IPS-18a (cell line): ENCODE data around the gene TMEM45B.
"Not testable (repeated sequence)": the region's sequence is repeated elsewhere in the genome, so short reads cannot be mapped to it uniquely, and the experiment has no call there.

Experiments used
- H3K27ac ChIP-seq: one replicate; pipeline ENCODE4 v1.5.1; 2013; ENCODE audit warnings: low read length
- H3K27me3 ChIP-seq: one replicate; pipeline ENCODE4 v1.6.1; 2013; ENCODE audit warnings: mild to moderate bottlenecking, low read length; ENCODE audit not compliant: control insufficient read depth, insufficient read depth
- H3K36me3 ChIP-seq: one replicate; pipeline ENCODE4 v1.6.1; 2013; ENCODE audit warnings: low read depth, low read length; ENCODE audit not compliant: control insufficient read depth
- H3K4me1 ChIP-seq: one replicate; pipeline ENCODE4 v1.6.1; 2013; ENCODE audit warnings: low read depth, low read length; ENCODE audit not compliant: control insufficient read depth
- H3K4me3 ChIP-seq: one replicate; pipeline ENCODE4 v1.5.1; 2013; ENCODE audit warnings: low read length
- H3K9ac ChIP-seq: one replicate; pipeline ENCODE4 v1.6.1; 2013; ENCODE audit warnings: mild to moderate bottlenecking, low read length, moderate library complexity
- H3K9me3 ChIP-seq: one replicate; pipeline ENCODE4 v1.6.1; 2013; ENCODE audit warnings: low read depth, low read length; ENCODE audit not compliant: control insufficient read depth

The TMEM45B gene

DNA sequence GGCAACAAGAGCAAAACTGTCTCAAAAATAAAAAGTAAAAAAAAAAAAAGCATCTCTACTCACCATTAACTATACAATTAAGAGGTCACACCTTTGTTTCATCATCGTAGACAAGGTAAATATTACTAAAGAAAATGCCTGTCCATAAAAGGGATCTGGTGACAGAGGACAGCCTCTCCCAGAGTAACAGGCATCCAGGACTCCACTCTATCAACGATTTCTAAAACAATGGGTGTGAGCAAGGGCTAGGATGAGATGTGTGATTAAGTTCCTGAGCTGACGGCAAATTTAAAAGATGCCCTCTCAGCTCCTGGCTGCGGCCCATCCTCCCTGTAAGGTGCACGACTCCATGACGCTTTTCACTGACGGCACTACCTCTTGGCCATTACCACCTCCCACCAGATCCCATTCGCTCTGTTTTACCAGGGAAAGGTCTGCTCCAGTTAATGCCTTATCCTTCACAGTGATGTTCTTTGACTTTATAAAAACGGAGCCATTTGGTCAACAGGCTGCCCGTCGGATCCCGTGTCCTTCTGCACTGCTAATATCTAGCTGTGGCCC lies 2.3 kb upstream of the TMEM45B start:
- H3K36me3 ChIP-seq: no peaks in the 10 kb centered on the region
- no peak overlapping the region for H3K4me3 ChIP-seq
- no peaks in the 10 kb centered on the region for H3K4me1 ChIP-seq
- H3K9ac ChIP-seq: no peak overlapping the region
- H3K27me3 ChIP-seq: peaks cover 35% of the 10 kb centered on the region
- no peak overlapping the region for H3K27ac ChIP-seq
- no peaks in the 10 kb centered on the region for H3K9me3 ChIP-seq

- H3K4me1 ChIP-seq: no peaks in the 10 kb centered on the region
- H3K36me3 ChIP-seq: no peaks in the 10 kb centered on the region
- H3K4me3 ChIP-seq: no peak overlapping the region
- H3K9me3 ChIP-seq: no peaks in the 10 kb centered on the region
- H3K9ac ChIP-seq: no peak overlapping the region
- H3K27ac ChIP-seq: no peak overlapping the region
- H3K27me3 ChIP-seq: peaks cover 44% of the 10 kb centered on the region
Measured at GRCh38 chr11:129814244-129815014, 1.2 kb upstream of the TMEM45B start.

DNA sequence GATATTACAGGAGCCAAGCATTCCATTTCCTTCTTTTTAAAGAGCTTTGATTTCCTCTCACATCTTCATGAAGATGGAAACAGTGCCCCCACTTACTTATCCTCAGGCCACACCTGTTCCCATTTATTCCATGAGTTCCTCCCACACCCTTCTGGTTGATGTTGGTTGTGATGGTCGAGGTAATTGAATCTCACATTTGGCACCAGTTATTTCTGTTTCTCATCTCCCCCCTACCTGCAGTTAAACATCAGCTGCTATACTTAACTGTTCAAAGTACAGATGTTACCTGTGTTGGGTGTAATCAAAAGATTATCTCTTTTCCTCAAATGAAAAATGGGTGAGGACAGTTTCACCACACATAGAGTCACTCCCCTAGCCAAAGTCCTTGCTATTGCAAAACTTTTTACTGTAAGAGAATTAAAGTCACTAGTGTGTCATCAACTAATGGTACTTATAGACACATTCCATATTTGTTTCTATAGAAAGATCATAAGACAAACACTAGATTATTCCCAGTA lies 1.9 kb downstream of the TMEM45B start:
- Histone ChIP-seq H3K27me3 (peaks cover 44% of the 10 kb centered on the region), H3K27ac (no peak overlapping the region), H3K9ac (no peak overlapping the region), H3K4me3 (no peak overlapping the region), H3K4me1 (no peaks in the 10 kb centered on the region), H3K9me3 (no peaks in the 10 kb centered on the region), H3K36me3 (no peaks in the 10 kb centered on the region)

DNA sequence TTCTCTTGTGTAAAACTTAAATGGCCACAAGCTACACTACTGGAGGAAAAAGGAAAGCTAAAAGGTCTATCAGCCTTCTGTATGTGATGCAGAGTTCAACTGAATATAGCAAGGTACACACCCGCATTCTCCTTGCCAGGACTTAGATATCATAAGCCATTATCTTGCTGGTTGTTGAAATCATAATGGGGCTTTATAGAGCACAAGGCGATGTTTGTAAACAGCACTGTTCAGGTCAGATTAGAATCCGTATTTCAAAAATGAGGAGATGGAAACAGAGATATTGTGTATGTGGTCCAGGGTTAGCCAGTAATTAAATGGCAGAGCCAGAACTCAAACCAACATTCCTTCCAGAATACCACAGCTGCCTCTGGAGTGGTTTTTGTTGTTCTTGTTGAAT lies 2.6 kb downstream of the TMEM45B start:
- H3K27ac ChIP-seq, H3K4me1 ChIP-seq, H3K4me3 ChIP-seq, H3K9me3 ChIP-seq, H3K36me3 ChIP-seq, H3K9ac ChIP-seq: not testable (repeated sequence)
- peaks cover 44% of the 10 kb centered on the region for H3K27me3 ChIP-seq

DNA sequence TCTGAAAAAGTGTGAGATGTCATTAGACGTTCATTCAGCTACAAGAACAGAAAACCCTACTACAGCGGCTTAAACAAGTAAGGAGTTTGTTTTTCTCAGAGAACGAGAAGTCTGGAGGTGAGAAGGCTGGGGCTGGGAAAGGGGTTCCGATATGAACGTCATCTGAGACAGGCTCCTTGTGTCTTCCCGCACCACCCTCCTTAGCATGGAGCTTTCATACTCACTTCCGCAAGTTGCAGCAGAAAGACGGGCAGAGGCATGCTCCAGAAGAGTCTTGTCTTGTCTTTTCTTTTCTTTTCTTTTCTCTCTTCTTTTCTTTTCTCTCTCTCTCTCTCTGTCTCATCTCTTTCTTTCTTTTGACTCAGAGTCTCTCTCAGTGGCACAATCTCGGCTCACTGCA lies 3.6 kb downstream of the TMEM45B start:
- Histone ChIP-seq H3K4me3 (no peak overlapping the region), H3K27ac (no peak overlapping the region), H3K9me3 (no peaks in the 10 kb centered on the region), H3K9ac (no peak overlapping the region), H3K4me1 (no peaks in the 10 kb centered on the region), H3K27me3 (peaks cover 44% of the 10 kb centered on the region), H3K36me3 (no peaks in the 10 kb centered on the region)

GRCh38 chr11:129820228-129820627 lies 4.6 kb downstream of the TMEM45B start:
- not testable (repeated sequence) for H3K4me1 ChIP-seq, H3K27ac ChIP-seq, H3K9me3 ChIP-seq, H3K36me3 ChIP-seq, H3K4me3 ChIP-seq, H3K9ac ChIP-seq
- H3K27me3 ChIP-seq: peaks cover 37% of the 10 kb centered on the region

GRCh38 chr11:129823281-129823680 lies 7.6 kb downstream of the TMEM45B start:
- not testable (repeated sequence) for H3K36me3 ChIP-seq, H3K4me1 ChIP-seq

DNA sequence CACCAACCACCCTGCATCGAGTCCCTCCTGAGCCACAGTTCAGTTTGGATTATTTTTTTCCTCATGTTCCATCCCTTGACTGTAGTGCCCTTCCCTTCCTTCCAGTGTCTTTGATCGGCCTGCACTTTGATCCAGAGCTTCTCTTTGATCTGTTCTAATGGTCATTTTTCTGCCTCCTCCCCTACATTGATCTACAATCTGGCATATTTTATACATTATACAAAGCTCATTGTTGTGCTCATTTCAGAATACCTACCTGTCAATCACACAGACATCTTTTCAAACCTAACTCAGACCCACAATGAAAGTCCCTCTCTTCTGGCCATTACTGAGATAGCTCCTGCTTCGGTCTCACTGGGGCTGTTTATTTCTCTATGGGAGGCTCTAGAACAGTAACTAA lies 8.2 kb downstream of the TMEM45B start:
- H3K27ac ChIP-seq, H3K4me3 ChIP-seq, H3K36me3 ChIP-seq, H3K9me3 ChIP-seq, H3K9ac ChIP-seq, H3K4me1 ChIP-seq, H3K27me3 ChIP-seq: not testable (repeated sequence)

More at GRCh38 chr11:129823281-129823680, 7.6 kb downstream of the TMEM45B start:
- not testable (repeated sequence) for H3K27me3 ChIP-seq, H3K4me3 ChIP-seq, H3K9me3 ChIP-seq, H3K9ac ChIP-seq, H3K27ac ChIP-seq

GRCh38 chr11:129825380-129825779 lies 9.7 kb downstream of the TMEM45B start:
- no peaks in the 10 kb centered on the region for H3K27me3 ChIP-seq

GRCh38 chr11:129828301-129828836 lies 12.7 kb downstream of the TMEM45B start:
- no peaks in the 10 kb centered on the region for H3K9me3 ChIP-seq
- H3K9ac ChIP-seq: no peak overlapping the region
- no peaks in the 10 kb centered on the region for H3K27me3 ChIP-seq
- H3K36me3 ChIP-seq: no peaks in the 10 kb centered on the region
- H3K4me1 ChIP-seq: no peaks in the 10 kb centered on the region
- H3K27ac ChIP-seq: no peak overlapping the region
- no peak overlapping the region for H3K4me3 ChIP-seq

More at GRCh38 chr11:129825380-129825779, 9.7 kb downstream of the TMEM45B start:
- H3K4me3 ChIP-seq: no peak overlapping the region
- no peaks in the 10 kb centered on the region for H3K4me1 ChIP-seq
- no peak overlapping the region for H3K27ac ChIP-seq
- no peaks in the 10 kb centered on the region for H3K9me3 ChIP-seq
- no peak overlapping the region for H3K9ac ChIP-seq
- no peaks in the 10 kb centered on the region for H3K36me3 ChIP-seq

DNA sequence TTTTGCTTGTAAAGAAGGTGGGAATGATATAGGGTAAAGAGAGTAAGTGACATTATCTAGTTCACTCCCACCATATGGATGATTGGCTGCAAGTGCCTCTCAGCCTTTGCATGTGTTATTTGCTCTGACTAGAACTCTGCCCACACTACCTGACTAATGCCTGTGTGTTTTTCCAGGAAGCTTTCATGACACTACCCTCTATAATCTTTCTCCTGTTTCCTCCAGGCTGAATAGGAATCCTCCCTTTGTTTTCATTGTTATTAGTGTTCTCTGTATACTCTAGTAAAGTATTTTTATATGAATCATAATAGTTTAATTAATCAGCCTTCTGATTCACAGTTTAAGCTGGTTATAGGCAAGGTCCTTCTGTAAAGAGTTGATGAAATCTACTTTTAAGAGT lies 13.8 kb downstream of the TMEM45B start:
- not testable (repeated sequence) for H3K9ac ChIP-seq, H3K36me3 ChIP-seq, H3K9me3 ChIP-seq, H3K4me1 ChIP-seq, H3K27me3 ChIP-seq, H3K27ac ChIP-seq, H3K4me3 ChIP-seq

GRCh38 chr11:129831227-129831626 lies 15.6 kb downstream of the TMEM45B start:
- H3K4me3 ChIP-seq, H3K27me3 ChIP-seq, H3K27ac ChIP-seq, H3K9me3 ChIP-seq, H3K4me1 ChIP-seq, H3K36me3 ChIP-seq, H3K9ac ChIP-seq: not testable (repeated sequence)
